LNCAP (cell line): ENCODE measurements around the gene ST6GAL2.

ENCODE experiments used
- TF ChIP-seq, protein P1 (sequence below): fragments of 450-650 bp; IDR thresholded peaks from 2 replicates; pipeline ENCODE4 v1.5.1; 2017; ENCODE audit warnings: mild to moderate bottlenecking

The ST6GAL2 gene, protein sequence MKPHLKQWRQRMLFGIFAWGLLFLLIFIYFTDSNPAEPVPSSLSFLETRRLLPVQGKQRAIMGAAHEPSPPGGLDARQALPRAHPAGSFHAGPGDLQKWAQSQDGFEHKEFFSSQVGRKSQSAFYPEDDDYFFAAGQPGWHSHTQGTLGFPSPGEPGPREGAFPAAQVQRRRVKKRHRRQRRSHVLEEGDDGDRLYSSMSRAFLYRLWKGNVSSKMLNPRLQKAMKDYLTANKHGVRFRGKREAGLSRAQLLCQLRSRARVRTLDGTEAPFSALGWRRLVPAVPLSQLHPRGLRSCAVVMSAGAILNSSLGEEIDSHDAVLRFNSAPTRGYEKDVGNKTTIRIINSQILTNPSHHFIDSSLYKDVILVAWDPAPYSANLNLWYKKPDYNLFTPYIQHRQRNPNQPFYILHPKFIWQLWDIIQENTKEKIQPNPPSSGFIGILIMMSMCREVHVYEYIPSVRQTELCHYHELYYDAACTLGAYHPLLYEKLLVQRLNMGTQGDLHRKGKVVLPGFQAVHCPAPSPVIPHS

DNA sequence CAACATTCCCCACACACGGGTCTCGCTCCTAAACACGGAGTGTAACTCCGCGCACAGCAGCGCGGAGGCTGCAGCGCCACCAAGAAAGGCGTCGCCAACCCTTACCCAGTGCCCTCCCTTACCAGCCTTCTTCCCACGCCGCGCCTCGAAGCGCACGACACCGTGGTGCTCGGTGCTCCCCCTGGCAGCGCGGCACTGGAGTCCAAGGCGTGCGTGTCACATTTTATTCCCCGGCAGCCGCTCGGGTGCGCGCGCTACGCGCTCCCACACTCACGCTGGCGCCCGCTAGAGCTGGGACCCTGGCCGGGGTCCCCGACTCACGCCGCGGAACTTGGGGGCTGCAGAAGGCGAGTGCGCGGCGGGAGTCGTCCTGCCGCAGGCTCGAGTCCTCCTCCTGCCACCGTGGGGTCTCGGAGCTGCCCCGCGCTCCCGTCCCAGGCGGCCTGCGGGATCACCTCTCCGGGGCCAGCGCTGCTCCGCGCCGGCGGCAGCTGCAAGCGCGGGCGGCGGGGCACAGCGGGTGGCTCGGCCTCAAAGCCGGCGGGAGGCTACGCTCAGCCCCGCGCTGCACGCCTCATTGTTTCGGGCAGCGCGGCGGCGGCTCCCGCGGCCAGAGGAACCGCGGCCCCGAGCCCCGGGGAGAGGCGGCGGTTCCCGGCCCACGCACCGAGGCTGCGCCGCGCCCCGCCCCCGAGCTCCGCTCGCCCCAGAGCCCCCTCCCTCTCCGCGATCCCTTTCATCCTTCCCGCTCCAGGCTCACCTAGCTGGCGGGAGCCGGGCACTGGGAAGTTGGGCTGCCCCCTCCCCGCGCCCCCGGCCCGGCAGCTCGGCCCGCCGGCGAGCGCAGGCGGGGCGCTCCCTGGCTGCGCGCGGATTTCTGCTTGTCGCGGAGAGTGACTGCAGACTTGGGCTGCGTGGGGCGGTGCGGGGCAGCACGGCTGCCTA lies at the start of gene ST6GAL2:
TSS of gene ST6GAL2 (minus strand) at position 197 of the 945 bp plus-strand sequence. CDS start 42,190 bp downstream, outside the sequence.
- TF ChIP-seq, protein P1, sequence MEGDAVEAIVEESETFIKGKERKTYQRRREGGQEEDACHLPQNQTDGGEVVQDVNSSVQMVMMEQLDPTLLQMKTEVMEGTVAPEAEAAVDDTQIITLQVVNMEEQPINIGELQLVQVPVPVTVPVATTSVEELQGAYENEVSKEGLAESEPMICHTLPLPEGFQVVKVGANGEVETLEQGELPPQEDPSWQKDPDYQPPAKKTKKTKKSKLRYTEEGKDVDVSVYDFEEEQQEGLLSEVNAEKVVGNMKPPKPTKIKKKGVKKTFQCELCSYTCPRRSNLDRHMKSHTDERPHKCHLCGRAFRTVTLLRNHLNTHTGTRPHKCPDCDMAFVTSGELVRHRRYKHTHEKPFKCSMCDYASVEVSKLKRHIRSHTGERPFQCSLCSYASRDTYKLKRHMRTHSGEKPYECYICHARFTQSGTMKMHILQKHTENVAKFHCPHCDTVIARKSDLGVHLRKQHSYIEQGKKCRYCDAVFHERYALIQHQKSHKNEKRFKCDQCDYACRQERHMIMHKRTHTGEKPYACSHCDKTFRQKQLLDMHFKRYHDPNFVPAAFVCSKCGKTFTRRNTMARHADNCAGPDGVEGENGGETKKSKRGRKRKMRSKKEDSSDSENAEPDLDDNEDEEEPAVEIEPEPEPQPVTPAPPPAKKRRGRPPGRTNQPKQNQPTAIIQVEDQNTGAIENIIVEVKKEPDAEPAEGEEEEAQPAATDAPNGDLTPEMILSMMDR, result no peak

- TF ChIP-seq, protein P1, result no peak
Measured at GRCh38 chr2:106932644-106933043, 46.7 kb upstream of the ST6GAL2 start.

DNA sequence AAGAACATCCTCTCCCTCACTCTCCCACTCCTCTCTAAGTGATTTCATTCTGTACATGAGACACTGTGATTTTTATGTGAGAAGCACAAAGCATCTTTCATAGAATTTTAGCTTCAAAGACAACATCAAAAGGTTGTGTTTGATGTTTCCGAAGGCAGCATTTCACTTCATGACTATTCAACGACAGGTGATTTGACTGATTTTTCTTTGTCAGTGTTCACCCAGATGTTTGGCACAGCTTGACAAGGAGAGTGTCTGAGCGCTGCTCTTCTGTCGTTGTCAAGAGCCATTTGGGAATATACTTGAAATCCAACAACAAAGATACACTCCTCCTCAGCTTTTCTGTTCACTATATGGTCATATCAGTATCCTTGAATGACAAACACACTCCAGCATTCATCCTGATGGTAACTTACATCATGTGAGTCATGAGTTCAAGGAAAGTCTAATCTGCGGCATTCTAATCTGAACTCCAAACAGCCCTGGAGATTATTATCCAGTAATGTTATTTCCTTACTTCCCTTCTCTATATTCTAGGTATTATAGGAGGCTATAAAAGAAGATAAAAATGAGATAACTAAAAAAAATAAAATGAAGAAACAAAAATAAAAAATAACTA lies 45.9 kb upstream of the ST6GAL2 start:
- TF ChIP-seq, protein P1, result no peak

- TF ChIP-seq, protein P1, result no peak
Measured at GRCh38 chr2:106921451-106921850, 35.5 kb upstream of the ST6GAL2 start.

DNA sequence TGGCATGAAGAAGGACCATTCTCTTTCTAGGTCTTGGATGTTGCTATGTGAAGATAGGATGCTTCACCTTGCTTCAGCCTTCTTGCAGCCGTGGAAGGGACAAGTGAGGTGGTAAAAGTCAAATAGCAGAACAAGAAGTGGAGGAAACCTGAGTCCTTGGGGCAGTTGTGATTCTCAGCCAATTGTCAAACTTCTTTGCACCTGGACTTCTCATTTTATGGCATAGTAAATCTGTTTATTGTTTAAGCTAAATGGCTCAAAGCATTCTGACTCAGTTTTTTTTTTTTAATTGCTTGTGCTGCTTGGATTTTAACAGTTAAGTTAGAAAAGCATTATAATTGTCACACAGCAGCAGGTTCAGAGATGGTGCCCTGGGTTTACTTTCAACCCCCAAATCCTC lies 33.0 kb upstream of the ST6GAL2 start:
- TF ChIP-seq, protein P1, result no peak

GRCh38 chr2:106904242-106904641 lies 18.3 kb upstream of the ST6GAL2 start:
- TF ChIP-seq, protein P1, result no peak
